NOMO-1 treated with dmso at 0.1 percent for 144 hours (cell line): ENCODE data around the gene DHRS3.
"Not testable (repeated sequence)": the region's sequence is repeated elsewhere in the genome, so short reads cannot be mapped to it uniquely, and the experiment has no call there.

ENCODE experiments used
- DNase-seq: peaks from one replicate; lab custom pipeline; 2025; ENCODE audit not compliant: unreplicated experiment; lab: John Stamatoyannopoulos, UW

Gene DHRS3

GRCh38 chr1:12617901-12618660 is at the start of gene DHRS3:
TSS of gene DHRS3 (minus strand) at chr1:12618210. CDS start at chr1:12617348, 862 bp downstream.
- peak; percentile 52 for DNase-seq

DNA sequence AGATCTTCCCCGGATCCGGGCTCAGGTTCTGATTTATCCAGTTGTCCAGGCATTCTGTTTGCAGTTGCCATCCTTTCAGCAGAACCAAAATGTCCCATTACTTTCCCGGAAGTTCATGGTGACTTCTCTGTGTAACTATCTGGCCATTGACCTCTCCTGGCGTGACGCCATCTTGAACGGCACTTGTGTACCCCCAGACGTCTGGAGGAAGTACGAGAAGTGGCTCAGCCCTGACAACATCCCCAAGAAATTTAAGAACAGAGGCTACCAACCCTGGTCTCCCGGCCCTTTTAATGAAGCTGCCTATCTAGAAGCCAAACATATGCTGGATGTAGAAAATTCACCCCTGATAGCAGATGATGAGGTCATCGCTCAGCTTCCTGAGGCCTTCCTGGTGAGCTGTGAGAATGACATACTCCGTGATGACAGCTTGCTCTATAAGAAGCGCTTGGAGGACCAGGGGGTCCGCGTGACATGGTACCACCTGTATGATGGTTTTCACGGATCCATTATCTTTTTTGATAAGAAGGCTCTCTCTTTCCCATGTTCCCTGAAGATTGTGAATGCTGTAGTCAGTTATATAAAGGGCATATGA is 48.2 kb upstream of the DHRS3 start:
- DNase-seq: no peak

GRCh38 chr1:12665511-12665910 is 47.5 kb upstream of the DHRS3 start:
- no peak for DNase-seq

DNA sequence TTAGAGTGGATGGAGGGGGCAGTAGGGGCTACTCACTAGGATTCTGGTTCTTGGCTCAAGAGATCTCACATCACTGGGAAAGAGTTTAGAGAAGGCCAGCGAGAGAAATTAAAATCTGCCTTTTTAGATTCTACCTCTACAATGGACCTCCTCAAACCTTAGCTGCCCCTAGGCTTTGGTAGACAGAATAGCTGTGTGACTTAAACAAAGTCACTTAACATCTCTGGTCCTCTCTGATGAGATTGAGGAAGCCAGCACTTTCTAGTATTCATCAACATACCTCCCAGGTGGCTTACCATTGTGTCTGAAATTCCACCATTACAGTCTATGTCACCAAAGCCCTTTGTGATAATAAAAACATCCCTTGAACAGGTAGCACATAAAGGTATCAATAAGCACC is 44.5 kb upstream of the DHRS3 start:
- DNase-seq: no peak

- no peak for DNase-seq
Measured at GRCh38 chr1:12661606-12662219, 43.7 kb upstream of the DHRS3 start.

DNA sequence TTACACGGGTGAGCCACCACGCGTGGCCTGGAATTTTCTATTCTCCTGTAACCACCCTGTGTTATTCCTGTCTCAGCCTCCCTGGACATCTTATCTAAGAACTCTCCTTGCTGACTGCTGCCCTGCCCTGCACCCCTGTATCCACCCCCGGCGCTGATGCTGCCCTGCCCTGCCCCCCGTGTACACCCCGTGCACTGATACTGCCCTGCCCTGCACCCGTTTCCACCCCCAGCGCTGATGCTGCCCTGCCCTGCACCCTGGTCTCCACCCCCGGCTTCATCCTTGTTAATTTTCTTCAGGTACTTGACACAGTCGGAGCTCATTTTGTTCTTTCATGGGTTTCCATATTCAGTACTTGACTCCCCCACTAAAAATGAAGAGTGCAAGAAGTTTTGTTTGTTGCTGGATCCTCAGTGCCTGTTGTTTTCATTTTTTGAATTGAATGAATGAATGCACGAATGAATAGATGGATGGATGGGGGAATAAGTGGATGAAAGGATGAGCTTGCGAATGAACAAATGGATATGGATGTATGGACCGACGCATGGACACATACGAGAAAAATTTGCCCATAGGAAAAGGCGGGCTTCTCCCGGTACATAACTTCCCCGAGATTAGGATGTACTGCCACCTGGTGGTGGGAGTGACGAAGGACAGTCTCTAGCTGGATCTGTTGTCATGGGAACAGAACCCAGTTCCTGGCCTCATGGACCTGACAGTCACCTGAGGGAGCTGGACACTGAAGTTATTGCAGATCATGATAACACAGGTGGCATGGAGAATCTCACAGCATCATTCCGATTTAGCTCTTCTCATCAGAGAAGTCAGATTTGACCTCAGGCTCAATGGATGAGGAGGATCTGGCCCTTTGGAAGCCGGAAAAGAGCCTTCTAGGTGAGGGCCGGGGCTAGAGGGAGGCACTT is 40.8 kb upstream of the DHRS3 start:
- DNase-seq: peak; percentile 3

- not testable (repeated sequence) for DNase-seq
Measured at GRCh38 chr1:12657885-12658512, 40.0 kb upstream of the DHRS3 start.

GRCh38 chr1:12657060-12657884 is 39.3 kb upstream of the DHRS3 start:
- DNase-seq: no peak

- DNase-seq: no peak
Measured at GRCh38 chr1:12656575-12656974, 38.6 kb upstream of the DHRS3 start.

DNA sequence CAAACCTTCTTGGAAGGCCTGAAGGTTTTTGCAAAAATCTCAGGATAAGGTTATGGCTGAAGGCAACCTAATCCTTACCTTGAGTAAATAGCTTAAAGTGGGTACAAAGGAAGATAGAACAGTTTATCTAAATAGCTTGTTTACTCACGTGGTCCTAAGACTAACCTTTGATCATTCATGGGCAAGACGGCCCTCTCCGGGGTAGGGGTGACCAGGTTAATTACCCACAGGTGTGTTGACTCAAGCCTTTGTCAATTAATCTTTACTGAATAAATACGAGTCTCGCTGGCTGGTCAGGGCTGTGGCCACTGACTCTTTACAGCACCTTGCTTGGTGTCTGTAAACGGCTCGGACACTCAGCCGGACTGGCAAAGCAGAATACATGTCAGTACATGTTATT is 36.6 kb upstream of the DHRS3 start:
- DNase-seq: no peak

- no peak for DNase-seq
Measured at GRCh38 chr1:12654004-12654567, 36.1 kb upstream of the DHRS3 start.

- DNase-seq: no peak
Measured at GRCh38 chr1:12649971-12650421, 32.0 kb upstream of the DHRS3 start.

GRCh38 chr1:12648741-12649140 is 30.7 kb upstream of the DHRS3 start:
- no peak for DNase-seq

- not testable (repeated sequence) for DNase-seq
Measured at GRCh38 chr1:12645401-12645800, 27.4 kb upstream of the DHRS3 start.

GRCh38 chr1:12644829-12645228 is 26.8 kb upstream of the DHRS3 start:
- no peak for DNase-seq

- no peak for DNase-seq
Measured at GRCh38 chr1:12644237-12644636, 26.2 kb upstream of the DHRS3 start.

GRCh38 chr1:12643785-12644184 is 25.8 kb upstream of the DHRS3 start, which contains the start of gene AADACL4:
TSS of gene AADACL4 (plus strand) at chr1:12644085. CDS start at chr1:12644547, 462 bp downstream.
- DNase-seq: no peak

DNA sequence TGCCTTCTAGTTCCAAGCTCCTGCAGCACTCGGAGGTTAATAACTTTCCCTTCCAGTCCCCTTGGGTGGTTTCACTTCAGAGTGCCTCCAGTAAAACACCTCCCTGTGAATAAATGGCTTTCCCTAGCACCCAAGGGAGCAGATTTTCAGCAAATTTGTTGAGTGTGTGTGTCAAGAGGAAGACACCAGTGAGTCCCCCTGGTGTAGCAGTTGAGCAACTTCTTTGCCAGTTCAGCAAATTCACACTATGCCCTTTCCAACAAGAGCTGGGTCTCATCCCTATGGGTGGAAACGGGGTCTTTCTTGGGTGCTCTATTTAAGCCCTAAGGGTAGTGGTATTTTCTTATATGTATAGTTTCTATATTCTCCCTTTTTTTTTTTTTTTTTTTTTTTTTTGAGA is 25.1 kb upstream of the DHRS3 start:
- DNase-seq: no peak

GRCh38 chr1:12640958-12641272 is 22.9 kb upstream of the DHRS3 start:
- no peak for DNase-seq
